ENCODE data around the gene FLRT2.

DNA sequence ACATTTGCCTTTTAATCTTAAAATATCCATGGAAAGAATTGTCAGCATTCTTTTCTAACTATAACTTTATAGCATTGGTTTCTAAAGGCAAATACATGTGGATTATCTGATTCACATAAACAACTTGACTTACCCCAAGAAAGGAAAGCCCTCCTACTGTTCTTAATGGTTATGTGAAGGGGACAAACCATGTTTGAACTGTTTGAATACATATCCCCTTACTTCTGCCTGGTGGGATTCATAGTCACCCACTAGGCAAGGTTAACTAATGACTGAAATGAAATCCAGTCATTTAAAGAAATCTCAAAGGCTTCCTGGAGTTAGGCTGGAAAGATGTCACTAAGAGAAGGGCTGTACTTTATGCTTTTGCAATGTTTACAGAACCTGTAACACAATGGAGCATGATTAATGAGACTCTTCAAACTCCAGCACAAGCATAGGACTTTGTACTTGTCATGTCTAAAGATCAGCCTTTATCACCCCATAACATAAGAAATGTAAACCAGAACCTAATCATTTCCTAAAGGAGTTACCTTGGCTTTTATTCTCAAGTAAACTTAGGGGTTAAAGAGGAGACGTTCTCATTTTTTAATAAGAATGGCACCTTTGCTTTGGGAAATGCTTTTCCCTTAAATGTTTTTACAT is 10.2 kb upstream of the FLRT2 start:
- TF ChIP-seq, protein P1, sequence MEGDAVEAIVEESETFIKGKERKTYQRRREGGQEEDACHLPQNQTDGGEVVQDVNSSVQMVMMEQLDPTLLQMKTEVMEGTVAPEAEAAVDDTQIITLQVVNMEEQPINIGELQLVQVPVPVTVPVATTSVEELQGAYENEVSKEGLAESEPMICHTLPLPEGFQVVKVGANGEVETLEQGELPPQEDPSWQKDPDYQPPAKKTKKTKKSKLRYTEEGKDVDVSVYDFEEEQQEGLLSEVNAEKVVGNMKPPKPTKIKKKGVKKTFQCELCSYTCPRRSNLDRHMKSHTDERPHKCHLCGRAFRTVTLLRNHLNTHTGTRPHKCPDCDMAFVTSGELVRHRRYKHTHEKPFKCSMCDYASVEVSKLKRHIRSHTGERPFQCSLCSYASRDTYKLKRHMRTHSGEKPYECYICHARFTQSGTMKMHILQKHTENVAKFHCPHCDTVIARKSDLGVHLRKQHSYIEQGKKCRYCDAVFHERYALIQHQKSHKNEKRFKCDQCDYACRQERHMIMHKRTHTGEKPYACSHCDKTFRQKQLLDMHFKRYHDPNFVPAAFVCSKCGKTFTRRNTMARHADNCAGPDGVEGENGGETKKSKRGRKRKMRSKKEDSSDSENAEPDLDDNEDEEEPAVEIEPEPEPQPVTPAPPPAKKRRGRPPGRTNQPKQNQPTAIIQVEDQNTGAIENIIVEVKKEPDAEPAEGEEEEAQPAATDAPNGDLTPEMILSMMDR (optimal IDR thresholded peaks at IDR 0.05 in 1 of 3, IDR thresholded peaks at IDR 0.05 in 1 of 3, conservative IDR thresholded peaks at IDR 0.05 in 1 of 3; ENCODE audit: extremely low read depth in 1 of 3, insufficient read depth in 2 of 3, low read length in 3 of 3): no peak
- TF ChIP-seq EZH2 (IDR thresholded peaks at IDR 0.05; ENCODE audit: low read length): no peak
